Ammon's horn (tissue), 1 donor: ENCODE results near the gene ZNF573.
"Not testable (repeated sequence)": the region's sequence is repeated elsewhere in the genome, so short reads cannot be mapped to it uniquely, and the experiment has no call there.

Experiments
- DNase-seq: peaks from one replicate; pipeline ENCODE4 v3.0.0-alpha.2; 2016; ENCODE audit warnings: low spot score

Gene ZNF573

GRCh38 chr19:37779127-37780005 is at the start of gene ZNF573:
TSS of gene ZNF573 (minus strand) at chr19:37779586. CDS start at chr19:37773729, 5,857 bp downstream.
- DNase-seq = peak; percentile 94

GRCh38 chr19:37817180-37817981 is 38.0 kb upstream of the ZNF573 start:
- peak; percentile 69 for DNase-seq

- DNase-seq = not testable (repeated sequence)
Measured at GRCh38 chr19:37815611-37816010, 36.2 kb upstream of the ZNF573 start.

DNA sequence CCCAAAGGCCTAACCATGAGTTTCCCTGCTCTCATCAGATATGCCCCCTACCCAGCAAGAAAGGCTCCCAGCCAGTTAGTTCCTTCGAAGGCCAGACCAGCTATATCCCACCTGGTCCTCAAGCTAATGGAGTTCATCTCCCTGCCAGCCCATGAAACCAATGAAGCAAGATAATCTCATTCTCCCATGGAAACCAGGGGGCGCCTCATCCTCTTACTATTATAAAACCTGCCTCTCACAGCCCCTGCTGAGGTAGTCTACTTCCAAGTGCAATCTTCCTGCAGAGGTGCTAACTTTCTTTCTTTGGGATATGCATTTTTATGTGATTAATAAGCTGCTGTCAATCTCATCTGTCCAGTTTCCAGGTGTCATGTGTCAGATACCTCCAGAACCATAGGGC is 34.0 kb upstream of the ZNF573 start:
- no peak for DNase-seq

DNA sequence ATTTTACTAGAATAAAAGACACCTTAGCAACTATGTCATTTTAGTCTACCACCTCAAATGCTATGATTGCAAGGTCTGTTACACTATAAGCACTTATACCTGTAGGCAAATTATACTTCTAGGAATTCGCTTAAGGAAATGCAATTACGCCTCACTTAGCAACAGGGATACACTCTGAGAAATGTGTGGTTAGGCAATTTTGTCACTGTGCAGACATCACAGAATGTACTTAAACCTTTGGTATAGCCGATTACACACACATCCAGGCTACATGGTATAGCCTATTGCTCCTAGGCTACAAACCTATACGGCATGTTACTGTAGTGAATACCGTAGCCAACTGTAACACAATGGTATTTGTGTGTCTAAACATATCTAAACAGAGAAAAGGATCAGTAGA is 30.0 kb upstream of the ZNF573 start:
- DNase-seq = no peak

DNA sequence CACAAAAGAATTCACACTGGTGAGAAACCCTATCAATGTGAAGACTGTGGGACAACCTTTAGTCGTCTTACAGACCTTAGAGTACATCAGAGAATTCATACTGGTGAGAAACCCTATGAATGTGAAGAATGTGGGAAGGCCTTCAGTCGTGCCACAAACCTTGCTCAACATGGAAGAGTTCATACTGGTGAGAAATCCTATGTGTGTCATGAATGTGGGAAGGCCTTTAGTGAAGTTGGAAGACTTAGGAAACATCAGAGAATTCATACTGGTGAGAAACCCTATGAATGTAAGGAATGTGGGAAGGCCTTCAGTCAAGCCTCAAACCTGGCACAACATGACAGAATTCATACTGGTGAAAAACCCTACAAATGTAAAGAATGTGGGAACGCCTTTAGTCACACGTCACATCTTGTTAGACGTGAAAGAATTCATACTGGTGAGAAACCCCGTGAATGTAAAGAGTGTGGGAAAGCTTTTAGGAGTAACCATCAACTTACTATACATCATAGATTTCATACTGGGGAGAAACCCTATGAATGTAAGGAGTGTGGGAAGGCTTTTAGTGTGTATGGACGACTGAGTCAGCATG is 24.0 kb upstream of the ZNF573 start:
- DNase-seq = no peak

GRCh38 chr19:37790244-37790925 is 11.0 kb upstream of the ZNF573 start:
- no peak for DNase-seq

- no peak for DNase-seq
Measured at GRCh38 chr19:37778613-37779126, 716 bp downstream of the ZNF573 start.

DNA sequence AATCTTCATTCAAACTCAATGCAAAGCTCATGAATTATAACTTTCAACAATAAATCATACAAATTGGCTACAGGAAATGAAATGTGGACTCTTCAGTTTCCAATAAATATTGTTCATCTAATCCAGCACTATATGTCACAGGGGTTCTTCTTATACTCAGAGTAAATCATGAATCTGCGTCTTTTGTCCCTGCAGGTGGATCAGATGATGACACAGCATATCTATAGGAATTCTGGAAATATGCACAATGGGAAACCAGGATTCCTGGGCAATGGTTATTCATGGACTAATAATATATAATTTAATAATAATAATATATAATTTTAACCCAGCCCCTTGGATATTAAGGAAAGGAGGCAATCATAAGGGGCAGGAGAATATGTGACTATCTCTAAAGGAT is 8.4 kb downstream of the ZNF573 start:
- no peak for DNase-seq

DNA sequence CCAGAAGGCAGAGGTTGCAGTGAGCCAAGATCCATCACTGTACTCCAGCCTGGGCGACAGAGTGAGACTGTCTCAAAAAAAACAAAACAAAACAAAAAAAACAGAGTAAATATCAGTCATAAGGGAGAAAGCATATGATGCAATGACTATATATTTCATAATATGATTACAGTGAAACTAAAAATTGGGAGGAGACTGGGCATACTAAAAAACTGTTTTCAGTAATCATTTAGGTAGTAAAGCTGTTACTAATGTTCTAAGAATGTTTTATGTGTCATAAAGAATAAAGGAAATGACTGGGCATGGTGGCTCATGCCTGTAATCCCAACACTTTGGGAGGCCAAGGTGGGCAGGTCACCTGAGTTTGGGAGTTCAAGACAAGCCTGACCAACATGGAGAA is 15.9 kb downstream of the ZNF573 start:
- no peak for DNase-seq

DNA sequence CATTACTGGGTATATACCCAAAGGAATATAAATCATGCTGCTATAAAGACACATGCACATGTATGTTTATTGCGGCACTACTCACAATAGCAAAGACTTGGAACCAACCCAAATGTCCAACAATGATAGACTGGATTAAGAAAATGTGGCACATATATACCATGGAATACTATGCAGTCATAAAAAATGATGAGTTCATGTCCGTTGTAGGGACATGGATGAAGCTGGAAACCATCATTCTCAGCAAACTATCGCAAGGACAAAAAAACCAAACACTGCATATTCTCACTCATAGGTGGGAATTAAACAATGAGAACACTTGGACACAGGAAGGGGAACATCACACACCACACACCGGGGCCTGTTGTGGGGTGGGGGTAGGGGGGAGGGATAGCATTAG is 21.7 kb downstream of the ZNF573 start:
- DNase-seq = not testable (repeated sequence)

DNA sequence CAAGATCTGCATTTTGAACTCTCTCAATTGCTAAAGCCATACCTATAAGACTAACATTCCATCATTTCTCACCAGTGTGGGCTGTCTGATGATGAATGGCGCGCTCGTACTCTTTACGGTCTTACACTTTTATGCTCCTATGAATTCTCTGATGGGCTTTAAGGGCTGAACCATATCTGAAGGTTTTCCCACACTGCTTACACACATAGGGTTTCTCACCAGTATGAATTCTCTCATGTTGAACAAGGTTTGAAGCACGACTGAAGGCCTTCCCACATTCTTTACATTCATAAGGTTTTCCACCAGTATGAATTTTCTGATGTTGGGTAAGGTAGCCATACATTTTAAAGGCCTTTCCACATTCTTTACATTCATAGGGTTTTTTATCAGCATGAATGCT is 41.0 kb downstream of the ZNF573 start:
- no peak for DNase-seq

- no peak for DNase-seq
Measured at GRCh38 chr19:37725181-37725580, 54.2 kb downstream of the ZNF573 start.

GRCh38 chr19:37719927-37720265 is 59.5 kb downstream of the ZNF573 start:
- DNase-seq = no peak

DNA sequence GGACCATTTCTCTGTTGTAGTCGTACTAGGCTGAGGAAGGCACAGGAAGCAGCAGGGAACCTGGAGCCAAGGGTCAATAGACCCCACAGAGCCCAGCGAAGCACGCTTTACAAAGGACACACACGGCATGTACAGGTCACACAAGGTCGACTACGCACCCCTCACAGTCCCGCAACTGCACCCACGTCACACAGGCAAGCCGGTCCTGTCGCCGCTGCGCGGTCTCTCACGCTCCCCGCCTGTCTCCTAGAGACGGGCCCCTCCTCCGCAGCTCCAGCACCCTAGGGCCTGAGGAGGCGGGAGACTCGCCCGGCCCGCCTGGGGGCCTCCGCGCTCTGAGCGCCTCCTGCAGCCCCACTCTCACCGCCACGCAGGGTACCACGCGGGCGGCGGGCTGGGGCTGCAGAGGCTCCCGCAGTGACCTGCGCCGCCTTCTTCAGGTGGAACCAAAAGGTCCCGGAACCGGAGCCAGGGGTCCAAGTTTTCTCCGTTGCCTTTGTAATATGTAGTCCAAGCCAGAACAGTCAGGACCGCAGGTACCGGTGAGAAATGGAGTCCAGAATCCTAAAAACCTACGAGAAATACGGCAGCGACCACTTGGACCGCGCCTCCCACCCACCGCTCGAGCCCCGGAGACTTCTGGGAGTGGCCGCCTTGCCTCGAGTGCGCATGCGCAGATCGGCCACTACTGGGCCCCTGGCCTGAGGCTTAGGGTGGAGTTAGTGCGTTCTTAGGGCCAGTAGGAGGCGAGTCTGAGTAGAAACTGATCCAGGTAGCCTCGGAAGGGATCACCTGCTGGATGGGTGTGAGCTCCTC is 60.1 kb downstream of the ZNF573 start, which contains the start of gene ZNF607:
ZNF607 (minus strand) TSS at position 651 of the 816 bp plus-strand sequence. CDS start 8,143 bp downstream, outside the sequence.
- DNase-seq = peak; percentile 91

DNA sequence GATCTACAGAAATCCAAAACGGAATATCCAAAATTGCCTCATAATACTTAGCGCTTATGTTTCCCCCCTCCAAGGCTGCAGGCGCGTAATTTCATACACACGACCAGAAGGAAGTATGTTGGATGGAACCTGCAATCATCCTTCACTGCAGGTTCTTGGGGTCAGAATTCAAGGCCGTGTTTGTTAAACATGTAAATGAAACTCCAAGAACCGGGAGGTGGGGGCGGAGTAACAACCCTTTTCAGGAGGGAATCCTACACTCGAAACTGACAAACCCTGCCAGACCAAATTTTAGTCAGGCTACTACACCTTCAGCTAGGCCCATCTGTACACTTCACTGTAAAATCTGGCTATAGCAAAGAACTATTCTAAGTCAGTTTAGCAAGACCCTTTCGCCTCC is 61.1 kb downstream of the ZNF573 start:
- peak; percentile 2 for DNase-seq

- DNase-seq = no peak
Measured at GRCh38 chr19:37716140-37716539, 63.2 kb downstream of the ZNF573 start.

DNA sequence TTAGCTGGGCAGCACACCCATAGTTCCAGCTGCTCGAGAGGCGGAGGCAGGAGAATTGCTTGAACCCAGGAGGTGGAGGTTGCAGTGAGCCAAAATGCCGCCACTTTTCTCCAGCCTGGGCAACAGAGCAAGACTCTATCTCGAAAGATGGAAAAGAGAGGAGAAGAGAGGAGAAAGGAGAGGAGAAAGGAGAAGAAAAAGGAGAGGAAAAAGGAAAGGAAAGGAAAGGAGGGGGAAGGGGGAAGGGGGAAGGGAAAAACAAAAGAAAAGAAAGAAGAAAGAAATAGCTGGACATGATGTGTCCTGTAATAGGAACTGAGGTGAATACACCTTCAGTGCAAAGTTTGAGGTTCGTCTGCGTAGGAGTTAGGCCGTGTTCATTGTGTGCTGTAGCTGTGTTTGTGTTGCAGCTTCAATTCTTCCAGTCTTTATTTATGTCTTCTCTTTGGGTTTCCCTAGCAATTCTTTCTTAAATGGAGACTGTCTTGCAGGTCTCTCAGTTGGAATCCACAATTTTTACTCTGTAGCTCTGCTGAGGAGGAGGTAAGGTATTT is 73.3 kb downstream of the ZNF573 start:
- no peak for DNase-seq

- no peak for DNase-seq
Measured at GRCh38 chr19:37699057-37699456, 80.3 kb downstream of the ZNF573 start.

DNA sequence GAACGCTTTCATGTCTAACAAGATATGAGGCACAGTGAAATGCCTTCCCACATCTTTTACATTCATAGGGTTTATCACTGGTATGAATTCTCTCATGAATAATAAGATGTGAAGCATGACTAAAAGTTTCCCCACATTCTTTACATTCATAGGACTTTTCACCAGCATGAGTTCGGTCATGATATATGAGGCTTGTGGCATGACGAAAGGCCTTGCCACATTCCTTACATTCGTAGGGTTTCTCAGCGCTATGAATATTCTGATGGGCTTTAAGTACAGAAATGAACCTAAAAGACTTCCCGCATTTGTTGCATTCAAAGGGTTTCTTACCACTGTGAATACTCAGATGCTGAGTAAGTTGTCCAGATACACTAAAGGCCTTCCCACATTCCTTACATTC is 81.2 kb downstream of the ZNF573 start:
- DNase-seq = no peak
